Activated CD8-positive, alpha-beta memory T cell treated with anti-CD3 and anti-CD28 coated beads for 24 hours (primary cell): ENCODE data around the gene TTLL5.
"Not testable (repeated sequence)": the region's sequence is repeated elsewhere in the genome, so short reads cannot be mapped to it uniquely, and the experiment has no call there.

Source experiments
- DNase-seq: peaks from one replicate; pipeline ENCODE4 v3.0.0-alpha.2; 2020

TTLL5 gene

DNA sequence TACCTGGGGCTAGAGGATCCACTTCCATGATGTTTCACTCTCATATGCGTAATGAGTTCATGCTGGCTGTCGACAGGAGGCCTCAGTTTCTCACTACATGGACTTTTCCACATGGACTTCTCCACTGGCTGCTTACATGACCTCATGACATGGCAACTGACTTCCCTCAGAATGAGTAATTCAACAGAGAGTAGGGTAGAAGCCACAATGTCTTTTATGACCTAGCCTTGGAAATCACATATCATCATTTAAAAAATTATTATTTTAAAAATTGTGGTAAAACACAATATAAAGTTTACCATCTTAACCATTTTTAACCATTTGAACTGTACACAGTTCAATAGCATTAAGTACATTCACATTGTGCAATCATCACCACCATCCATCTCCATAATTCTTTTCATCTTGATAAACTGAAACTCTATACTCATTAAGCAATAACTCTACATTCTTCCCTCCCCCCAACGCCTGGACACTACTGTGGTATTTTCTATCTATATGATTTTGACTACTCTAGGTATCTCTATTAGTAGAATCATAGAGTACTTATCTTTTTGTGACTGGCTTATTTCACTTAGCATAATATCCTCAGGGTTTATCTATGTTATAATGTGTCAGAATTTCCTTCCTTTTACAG, 176.2 kb downstream of the TTLL5 start:
- no peak for DNase-seq

DNA sequence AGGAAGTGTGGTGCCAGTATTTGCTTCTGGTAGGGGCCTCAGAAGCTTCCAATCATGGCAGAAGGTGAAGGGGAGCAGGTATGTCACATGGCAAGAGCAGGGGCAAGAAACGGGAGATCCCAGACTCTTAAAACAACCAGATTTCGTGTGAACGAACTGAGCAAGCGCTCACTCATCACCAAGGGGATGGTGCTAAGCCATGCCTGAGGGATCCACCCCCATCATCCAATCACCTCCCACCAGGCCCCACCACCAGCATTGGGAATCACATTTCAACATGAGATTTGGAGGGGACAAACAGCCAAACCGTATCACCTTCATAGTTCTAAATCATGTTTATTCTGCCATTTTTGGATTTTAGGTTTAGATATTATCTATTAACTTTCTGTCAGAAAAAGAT, 179.9 kb downstream of the TTLL5 start:
- no peak for DNase-seq

DNA sequence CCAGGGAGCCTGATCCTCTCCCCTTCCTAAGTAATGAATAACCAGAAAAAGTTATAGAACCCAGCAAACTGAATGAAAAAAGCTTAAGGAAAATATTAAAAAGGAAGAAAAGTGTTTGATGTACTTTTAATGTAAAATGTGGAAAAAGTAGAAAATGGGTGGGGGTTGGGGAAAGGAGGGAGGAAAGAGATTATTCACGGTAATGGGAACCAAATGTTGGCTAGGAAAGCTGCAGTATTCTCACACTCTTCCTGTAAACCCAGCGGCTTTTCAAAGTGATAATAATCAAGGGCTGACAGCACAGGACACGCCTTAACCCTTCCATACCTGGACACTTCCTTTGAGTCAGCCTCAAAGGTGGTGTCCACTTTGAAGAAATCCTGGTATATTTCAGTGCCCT, 181.5 kb downstream of the TTLL5 start:
- DNase-seq = no peak

DNA sequence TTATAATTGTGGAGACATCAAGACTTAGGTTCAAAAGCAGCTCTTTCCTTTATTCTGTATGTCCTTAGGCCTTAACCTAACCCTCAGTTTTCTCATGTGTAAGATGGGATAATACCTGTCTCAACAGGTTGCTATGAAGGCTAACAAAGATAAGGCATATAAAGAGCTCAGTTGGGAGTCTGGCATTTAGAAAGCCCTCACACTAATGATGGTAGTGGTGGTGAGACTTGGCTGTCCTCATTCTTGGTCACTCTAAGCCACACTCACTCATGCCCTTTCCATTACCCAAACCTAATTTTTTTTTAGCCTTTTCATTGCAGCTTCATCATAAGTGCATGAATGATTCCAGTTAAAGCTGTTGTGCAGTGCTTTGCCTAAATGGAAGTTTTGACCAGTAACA, 183.4 kb downstream of the TTLL5 start:
- DNase-seq = no peak

DNA sequence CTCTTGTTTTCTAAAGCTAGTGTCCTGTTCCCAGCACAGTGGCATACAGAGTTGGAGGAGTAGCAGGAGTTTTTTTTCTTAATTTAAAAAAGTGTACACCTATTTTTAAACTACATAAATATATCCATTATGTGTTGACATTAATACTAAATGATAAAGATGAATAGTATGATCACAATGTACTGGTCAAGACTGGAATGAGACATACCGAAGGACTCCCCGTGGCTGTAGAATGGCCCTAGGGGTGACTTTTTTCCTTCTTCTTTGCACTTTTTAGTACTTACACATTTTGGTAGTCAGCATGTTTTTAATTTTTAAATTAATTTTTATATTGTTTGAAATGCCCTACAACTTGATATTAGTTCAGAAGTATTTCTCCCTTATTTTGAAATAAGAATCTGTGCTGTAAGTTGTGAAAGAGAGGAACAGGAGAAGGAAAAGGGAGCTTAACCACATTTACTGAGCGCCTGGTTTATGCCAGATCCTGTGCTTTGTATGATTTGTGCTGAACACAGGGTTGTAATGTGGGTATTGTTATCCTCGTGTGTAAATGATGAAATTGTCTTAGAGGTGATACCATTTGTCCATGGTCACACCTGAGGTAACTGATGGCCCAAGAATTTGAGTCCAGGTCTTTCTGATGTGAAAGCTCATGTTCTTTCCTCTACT, 184.2 kb downstream of the TTLL5 start:
- no peak for DNase-seq

DNA sequence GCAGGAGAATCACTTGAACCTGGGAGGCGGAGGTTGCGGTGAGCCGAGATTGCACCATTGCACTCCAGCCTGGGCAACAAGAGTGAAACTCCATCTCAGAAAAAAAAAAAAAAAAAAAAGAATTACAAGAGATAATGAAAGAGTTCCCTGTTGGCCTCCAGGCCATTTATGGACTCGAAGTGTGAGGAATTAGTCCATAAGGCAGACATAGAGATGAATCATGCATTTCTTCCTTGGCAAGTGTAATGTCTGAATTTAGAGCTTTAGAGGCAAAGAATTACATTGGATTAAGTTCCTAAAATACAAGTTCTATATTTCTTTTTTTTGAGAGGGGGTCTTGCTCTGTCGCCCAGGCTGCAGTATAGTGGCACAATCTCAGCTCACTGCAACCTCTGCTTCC, 185.6 kb downstream of the TTLL5 start:
- DNase-seq = not testable (repeated sequence)

DNA sequence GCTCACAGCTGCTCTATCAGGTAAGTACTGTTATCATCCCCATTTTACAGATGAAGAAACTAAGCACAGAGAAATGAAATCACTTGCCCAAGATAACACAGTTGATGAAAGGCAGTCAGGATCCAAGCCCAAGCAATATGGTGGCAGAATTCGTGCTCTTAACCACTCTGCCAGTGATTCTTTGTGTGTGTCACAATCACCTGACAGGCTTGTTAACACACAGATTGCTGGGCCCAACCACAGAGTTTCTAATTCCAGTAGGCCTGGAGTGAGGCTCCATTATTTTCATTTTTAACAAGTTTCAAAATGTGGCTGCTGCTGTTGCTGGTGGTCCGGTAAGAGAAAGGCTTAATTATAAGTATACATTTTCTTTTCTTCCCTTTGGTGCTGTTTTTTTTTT, 186.5 kb downstream of the TTLL5 start:
- no peak for DNase-seq

DNA sequence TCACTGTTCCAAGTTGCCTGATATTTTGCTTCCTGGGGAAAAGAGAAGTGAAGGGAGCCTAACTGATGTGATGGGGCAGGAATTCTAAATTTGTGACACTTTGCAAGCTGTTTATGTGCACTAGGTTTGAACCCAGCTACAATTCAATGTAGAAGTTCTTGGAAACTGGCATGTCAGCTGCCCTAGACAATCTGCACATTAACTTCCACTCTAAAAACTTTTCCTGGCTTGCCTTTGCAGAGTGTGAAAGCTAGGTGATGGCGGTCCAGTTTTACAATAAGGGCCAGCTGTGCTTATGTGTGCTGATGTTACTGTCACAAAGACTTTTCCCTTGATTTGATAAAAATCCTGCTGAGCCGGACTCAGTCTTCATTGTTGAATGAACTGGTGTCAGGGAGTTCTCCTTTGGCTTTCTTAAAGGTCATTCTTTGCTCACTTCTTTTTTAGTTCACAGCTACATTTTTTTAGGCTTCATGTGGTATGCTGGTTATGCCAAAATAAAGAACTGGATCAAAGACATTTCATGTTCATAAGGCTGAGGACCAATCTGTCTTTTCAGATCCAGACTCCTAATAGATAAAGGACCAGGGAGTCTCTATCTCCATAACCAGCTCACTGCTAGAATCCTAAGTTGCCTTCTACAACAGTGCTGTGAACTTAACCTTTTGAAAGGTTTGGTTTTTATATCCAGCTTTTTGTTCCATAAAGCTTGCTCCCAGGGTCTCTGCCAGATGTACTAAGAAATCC, 187.3 kb downstream of the TTLL5 start:
- no peak for DNase-seq

DNA sequence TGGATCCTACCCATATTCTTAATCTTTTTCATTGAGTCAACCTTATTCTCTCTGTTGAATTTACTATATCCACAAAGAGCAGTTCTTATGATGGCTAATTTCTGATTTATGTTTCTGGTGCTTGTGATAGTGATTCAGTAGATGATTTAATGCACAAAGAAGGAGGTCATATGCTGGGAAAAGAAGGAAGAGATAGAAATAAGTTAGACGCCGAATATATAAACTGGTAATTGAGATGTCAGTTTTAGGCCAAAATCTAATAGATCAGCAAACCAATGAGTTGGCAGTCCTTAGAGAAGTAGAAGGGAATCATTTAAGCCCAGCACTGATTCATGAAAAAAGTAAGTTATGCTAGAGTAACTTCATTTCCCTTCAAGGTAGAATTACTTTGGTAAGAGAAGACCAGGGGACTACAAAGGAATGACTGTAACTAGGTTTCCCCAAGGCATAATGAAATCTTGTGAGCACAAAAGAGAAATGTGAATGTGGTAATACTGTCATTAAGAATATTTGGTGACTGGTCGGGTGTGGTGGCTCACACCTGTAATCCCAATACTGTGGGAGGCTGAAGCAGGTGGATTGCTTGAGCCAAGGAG, 188.4 kb downstream of the TTLL5 start:
- DNase-seq = no peak

DNA sequence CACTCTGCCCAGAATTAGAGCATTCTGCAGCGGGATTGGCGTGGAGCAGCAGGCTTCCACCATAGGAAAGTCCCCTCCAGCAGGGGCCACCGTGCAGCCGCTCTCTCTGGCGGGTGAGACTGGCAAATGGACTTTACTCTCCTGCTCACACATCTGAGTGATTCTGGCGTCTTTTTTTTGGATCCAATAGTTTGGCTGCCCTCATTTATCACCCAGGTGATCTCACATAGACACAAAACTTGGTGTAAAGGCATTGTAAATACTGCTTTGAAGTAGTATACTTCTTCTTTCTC, 190.5 kb downstream of the TTLL5 start:
- no peak for DNase-seq

DNA sequence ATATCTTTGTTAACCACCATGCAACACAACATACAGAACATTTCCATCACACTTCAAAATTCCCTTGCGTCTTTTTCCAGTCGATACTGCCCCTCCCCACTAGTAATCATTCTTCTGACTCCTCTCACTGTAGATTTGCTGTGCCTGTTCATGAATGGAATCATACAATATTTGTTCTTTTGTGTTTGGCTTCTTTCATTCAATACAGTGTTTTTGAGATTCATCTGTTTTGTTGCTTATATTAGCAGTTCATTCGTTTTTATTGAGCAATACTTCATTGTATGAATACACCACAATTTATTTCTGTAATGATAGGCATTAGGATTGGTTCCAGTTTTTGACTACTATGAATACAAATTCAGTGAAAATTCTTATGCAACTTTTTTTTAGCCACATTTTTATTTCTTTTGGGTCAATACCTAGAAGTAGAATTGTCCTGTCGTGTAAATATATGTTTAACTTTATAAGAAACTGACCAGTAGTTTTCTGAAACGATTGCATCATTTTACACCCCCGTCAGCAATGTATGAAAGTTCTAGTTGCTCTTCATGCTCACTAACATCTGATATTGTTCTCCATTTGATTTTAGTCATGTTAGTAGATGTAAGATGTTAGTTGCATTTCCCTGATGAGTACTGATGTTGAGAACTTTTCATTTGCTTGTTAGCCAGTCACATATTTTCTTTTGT, 193.2 kb downstream of the TTLL5 start:
- no peak for DNase-seq

DNA sequence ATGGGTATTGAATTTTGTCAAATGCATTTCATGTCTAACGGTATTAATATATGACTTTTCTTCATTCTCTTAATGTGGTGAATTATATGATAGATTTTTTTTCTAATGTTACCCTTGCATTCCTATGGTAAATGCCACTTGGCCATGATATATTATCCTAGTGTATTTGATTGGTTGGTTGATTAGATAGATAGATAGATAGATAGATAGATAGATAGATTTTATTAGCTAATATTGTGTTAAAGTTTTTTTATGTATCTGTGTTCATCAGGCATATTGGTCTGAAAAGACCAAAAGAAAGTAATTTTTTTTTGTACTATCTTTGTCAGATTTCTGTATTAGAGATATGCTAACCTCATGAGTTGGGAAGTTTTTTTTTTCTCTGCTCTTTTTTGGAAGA, 196.2 kb downstream of the TTLL5 start:
- no peak for DNase-seq

DNA sequence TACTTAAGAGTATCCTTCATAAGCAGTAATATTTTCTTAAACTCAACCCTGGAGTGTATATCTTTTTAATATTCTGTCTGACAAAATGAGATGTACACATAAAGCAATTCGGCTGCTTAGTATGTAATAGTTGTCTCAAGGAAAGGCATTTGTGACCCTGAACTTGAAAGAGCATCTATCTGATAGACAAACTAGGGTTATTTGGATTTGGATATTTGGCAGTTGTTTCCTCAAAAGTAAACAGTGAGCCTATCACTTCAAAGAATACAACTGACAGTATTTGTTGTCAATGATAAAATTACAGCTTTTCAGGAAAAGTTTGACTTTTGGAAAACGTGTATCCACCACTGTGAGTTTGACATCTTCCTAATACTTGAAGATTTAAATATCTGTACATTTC, 197.3 kb downstream of the TTLL5 start:
- DNase-seq = no peak

DNA sequence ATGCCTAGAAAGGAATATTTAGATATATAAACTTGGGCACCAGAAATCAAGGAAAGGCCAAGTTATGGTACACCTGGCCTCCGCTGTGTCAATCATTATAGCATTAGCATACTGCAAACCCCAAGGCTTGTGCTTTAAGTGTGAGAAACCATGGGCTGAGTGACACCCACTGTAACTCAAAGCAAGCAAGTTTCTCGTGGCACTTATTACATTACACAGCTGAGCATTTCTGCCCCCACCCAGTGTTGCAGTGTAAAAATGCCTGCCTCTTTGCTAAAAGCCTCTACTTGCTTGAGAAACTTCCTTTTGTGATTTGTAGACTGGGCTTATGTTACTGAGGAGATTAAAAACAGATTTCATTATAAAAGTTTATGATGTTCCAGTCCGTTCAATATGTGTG, 198.7 kb downstream of the TTLL5 start:
- no peak for DNase-seq

DNA sequence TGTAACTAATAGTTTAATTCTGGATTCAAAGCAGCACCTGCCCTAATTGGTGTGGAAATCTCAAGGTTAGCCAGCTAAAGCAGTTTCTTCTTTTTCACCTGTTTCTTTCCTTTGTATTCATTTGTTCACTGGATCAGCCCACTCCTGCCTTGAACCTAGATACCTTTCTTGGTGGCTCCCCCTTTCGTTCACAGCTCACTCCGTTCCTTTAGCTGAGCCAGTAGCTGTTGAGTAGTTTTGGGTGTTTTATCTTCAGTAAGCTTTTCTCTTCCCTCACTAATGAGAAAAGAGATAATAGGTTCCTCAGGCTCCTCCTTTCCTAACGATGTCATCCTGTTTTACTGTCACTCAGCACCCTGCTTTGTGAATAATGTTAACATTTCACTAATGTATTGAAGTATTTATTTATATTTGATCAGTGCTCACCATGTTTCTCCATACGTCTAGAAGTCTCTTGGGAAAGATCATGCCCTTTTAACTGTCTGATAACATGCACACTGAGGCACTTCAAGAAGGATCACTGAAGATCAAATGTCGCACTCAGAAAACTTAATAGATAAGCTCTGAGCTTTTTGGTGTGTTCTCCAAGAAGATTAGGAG, 199.6 kb downstream of the TTLL5 start:
- no peak for DNase-seq

DNA sequence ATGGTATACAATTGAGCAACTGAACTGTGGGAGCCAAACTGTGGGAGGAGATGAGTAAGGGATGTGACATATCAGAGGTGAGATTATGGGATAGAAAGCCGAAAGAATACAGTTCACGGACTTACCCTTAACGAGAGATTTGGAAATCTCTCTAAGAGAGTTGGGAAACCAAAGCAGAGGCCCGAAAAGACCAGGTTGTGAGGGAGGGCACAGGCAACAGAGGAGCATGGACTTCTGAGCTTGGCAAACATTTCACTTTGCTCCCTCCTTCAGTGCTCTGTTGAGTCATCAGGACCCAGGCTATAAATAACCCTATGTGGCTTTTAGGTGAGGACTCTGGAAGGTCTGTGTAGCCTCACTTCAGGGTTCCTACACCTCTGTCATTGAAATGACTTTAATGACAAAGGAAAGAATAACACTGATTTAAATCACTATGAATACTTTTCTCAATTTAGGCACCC, 200.1 kb downstream of the TTLL5 start:
- DNase-seq = no peak

DNA sequence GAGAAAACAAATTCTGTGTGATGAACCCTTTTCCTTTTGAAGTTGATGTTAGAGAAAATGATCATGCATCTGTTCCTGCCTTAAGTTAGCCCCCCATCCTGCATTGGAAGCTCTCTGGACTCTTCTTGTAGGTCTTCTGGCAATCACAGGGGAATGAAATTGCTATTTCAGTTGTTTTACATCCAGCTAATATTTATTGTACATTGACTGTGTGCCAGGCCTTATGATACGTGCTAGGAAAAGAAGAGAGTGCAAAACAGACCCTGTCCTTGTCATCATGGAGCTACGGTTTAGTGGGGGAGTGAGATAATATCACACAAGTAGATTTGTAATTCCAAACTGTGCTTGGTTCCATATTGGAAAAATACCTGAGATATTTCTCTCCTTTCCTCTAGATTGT, 202.2 kb downstream of the TTLL5 start:
- DNase-seq = no peak

DNA sequence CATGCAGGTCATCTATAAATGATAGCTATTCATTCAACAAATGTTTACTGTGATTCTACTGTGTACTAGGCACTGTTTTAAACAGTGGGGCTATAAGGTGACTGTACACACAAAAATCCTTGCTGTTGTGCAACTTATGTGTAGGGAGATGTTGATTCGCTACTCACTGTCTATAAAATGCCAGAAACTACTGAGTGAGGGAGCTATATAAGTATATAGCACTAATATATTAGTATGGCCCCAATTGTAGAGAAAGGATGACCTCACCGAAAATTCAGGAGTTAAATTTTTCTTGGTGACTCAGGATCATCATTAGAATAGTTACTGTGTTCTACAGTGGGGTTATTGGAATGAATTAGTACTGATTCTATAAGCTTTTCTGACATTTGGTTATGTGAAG, 203.3 kb downstream of the TTLL5 start:
- no peak for DNase-seq

DNA sequence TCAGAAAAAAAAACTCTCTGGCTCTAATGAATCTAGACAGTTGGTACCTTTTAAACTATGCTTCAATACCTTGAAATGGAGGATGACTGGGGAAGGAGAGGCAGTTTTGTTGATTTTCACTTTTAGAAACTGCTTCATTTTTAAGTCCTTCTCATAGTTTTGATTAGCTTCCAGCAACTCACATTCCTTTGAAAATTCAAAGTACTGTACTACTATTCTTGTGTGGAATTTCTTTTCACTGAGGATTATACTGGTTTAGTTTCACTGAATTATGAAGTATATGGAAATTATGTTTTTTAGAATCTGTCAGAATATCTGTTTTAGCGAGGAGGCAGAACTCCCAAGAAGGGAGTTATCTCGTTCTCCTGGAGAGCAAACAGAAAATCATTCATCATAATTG, 204.5 kb downstream of the TTLL5 start:
- DNase-seq = no peak

DNA sequence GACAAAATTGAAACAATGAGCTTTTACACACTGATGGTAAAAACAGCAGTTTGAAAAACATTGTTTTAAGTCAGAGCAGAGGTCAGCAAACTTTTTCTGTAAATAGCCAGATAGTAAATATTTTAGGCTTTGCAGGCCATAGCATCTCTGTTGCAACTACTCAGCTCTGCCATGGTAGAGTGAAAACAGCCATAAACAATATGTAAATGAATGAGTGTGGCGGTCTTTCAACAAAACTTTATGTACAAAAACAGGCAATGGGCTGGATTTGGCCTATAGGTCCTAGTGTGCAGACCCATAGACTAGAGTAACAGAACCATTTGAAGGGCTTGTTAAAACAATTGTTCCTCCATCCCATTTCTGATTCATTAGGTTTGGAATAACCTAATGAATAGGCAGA, 205.9 kb downstream of the TTLL5 start:
- no peak for DNase-seq

DNA sequence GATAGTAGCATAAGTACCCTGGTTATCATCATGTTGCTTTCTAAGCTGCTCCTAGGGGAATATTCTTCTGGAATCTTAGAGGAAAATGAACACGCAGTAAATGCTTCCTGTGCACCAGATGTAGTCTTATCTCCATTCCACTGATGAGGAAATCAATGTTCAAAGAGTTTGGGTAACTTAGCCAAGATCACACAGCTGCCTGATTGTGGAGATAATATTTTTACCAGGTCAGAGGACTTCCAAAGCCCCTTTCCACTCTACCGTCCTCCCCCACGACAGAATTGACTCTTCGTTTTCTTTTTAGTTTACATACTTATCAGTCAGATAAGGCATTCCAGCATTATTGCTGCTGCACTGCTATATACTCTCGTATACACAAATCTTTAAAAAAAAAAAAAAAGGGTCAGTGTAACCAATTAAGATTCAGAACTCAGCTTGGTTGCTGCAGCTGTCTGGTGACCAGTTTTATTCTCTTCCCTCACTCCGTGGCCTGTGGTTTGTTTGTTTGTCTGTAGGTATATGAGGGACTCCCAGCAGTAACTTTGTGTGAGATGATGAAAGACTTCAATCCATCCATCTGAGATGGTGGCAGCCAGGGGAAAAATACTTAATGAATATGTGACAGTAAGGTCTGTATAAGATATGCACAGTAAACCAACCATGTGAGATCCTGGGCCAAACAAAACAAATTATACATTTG, 210.3 kb downstream of the TTLL5 start:
- no peak for DNase-seq

DNA sequence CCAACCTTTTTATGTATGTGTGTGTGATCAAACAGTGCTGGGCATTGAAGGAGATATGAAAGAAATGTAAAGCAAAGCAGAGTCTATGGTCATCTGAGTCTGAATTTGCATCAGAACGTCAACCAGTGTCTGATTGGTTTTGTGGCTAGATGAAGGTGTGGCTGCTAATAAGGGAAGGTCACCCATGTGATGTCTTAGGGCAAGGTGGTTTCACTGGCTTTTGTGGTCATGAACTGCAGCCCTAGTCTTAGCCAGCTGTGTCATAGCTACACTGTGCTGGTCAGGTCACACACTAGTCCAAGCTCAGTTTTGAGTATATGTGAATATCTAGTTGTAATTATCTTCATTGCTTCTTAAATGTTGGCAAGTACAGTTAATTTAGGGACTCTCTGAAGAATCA, 214.9 kb downstream of the TTLL5 start:
- no peak for DNase-seq
